PC-9 (cell line): ENCODE measurements around the gene GRHL1.

Experiments used
- EZH2 ChIP-seq: fragments of 200-600 bp; sonication (generic); IDR thresholded peaks from 2 replicates; pipeline ENCODE4 v1.8.0; 2017; ENCODE audit warnings: antibody characterized with exemption, low read depth
- TF ChIP-seq, protein P1 (sequence below): fragments of 200-600 bp; sonication (generic); conservative IDR thresholded peaks from 2 replicates; pipeline ENCODE4 v1.6.1; 2017; ENCODE audit warnings: mixed run types, antibody characterized with exemption, mild to moderate bottlenecking, moderate library complexity

DNA sequence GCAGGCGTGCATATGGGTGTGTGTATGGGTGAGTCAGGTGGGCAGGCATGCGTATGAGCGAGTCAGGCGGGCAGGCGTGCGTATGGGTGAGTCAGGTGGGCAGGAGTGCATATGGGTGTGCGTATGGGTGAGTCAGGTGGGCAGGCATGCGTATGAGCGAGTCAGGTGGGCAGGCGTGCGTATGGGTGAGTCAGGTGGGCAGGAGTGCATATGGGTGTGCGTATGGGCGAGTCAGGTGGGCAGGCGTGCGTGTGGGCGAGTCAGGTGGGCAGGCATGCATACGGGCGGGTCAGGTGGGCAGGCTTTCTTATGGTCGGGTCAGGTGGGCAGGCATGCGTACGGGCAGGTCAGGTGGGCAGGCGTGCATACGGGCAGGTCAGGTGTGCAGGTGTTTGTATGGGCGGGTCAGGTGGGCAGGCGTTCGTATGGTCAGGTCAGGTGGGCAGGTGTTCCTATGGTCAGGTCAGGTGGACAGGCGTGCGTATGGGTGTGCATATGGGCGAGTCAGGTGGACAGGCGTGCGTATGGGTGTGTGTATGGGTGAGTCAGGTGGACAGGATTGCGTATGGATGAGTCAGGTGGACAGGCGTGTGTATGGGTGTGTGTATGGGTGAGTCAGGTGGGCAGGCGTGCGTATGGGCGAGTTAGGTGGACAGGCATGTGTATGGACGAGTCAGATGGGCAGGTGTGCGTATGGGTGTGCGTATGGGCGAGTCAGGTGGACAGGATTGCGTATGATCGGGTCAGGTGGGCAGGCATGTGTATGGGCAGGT lies 63.1 kb downstream of the GRHL1 start:
- TF ChIP-seq EZH2, result no peak
- TF ChIP-seq, protein P1, sequence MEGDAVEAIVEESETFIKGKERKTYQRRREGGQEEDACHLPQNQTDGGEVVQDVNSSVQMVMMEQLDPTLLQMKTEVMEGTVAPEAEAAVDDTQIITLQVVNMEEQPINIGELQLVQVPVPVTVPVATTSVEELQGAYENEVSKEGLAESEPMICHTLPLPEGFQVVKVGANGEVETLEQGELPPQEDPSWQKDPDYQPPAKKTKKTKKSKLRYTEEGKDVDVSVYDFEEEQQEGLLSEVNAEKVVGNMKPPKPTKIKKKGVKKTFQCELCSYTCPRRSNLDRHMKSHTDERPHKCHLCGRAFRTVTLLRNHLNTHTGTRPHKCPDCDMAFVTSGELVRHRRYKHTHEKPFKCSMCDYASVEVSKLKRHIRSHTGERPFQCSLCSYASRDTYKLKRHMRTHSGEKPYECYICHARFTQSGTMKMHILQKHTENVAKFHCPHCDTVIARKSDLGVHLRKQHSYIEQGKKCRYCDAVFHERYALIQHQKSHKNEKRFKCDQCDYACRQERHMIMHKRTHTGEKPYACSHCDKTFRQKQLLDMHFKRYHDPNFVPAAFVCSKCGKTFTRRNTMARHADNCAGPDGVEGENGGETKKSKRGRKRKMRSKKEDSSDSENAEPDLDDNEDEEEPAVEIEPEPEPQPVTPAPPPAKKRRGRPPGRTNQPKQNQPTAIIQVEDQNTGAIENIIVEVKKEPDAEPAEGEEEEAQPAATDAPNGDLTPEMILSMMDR, result no peak
